Fibroblast of upper back skin (primary cell): Measurements from ENCODE around the gene AGFG2.
"Not testable (repeated sequence)": the region's sequence is repeated elsewhere in the genome, so short reads cannot be mapped to it uniquely, and the experiment has no call there.

Source experiments
- DNase-seq: peaks from one replicate; pipeline ENCODE4 v3.0.0-alpha.2; 2013

The AGFG2 gene, protein sequence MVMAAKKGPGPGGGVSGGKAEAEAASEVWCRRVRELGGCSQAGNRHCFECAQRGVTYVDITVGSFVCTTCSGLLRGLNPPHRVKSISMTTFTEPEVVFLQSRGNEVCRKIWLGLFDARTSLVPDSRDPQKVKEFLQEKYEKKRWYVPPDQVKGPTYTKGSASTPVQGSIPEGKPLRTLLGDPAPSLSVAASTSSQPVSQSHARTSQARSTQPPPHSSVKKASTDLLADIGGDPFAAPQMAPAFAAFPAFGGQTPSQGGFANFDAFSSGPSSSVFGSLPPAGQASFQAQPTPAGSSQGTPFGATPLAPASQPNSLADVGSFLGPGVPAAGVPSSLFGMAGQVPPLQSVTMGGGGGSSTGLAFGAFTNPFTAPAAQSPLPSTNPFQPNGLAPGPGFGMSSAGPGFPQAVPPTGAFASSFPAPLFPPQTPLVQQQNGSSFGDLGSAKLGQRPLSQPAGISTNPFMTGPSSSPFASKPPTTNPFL

DNA sequence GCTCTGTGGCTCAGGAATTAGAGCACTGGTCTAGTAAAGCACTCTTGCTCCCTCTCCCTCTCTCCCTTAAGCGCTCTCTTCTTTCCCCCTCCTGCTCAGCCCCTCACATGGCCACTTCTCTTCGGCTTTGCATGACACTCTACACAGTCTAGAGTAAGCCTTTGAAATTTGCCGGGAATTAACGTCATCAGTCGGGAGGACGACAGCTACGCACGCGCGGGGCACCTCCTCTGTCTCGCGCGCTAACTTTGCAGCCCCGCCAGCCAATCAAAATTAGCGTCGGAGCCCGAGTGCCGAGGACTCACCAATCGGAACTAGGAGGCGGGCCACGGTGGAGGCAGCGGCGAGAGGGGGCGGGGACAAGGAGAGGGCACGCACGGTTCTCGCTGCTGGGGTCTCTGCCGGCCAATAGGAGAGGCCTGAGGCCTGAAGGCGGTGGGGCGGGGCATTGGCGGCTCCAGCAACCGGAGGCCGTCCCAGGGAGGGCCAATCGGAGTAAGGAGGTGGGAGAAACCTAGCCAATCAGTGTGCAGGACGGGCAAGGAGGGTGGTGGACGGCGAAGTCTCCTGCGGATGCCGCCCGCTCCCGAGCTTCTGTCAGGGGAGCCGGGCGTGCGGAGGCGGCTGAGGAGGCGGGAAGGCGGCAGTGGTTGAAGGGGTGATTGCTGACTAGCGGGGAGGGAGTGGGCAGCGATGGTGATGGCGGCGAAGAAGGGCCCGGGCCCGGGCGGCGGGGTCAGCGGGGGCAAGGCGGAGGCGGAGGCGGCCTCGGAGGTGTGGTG is at the start of gene AGFG2:
TSS of gene AGFG2 (plus strand) at position 550 of the 782 bp plus-strand sequence. CDS start at position 694, 144 bp downstream.
- DNase-seq, result peak; percentile 100

GRCh38 chr7:100489824-100490223 is 49.2 kb upstream of the AGFG2 start:
- peak; percentile 94 for DNase-seq

DNA sequence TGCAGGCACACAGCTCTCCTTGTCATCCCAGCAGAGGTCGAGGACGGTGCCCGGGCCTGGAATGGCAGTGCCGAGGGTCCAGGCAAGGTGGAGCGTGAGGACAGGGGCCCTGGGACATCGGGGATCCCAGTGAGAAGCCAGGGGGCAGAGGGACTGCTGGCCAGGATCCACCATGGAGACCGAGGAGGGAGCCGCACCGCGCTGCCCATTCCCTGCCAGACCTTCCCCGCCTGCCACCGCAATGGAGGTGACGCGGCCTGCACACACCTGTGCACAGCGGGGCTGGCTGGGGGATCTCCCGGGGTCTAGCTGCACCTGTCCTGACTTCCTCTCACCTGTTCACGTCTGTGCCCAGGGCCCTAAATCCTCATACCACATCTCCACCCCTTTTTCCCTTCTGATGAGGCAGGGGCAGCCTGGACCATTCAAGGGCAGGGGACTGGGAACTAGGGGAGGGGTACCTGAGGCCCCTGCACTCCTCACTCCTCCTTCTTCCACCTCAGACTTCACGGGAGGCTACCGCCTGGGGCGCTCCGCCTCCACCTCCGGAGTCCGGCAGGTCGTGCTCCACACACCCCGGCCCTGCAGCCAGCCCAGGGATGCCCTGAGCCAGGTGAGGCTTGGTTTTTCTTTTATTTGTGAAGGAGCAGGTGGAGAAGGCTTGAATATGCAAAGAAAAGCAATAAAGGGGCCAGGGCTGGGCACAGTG is 48.4 kb upstream of the AGFG2 start:
- DNase-seq, result no peak

GRCh38 chr7:100491192-100491578 is 47.8 kb upstream of the AGFG2 start:
- DNase-seq, result no peak

GRCh38 chr7:100492738-100493475 is 46.1 kb upstream of the AGFG2 start:
- DNase-seq, result no peak

DNA sequence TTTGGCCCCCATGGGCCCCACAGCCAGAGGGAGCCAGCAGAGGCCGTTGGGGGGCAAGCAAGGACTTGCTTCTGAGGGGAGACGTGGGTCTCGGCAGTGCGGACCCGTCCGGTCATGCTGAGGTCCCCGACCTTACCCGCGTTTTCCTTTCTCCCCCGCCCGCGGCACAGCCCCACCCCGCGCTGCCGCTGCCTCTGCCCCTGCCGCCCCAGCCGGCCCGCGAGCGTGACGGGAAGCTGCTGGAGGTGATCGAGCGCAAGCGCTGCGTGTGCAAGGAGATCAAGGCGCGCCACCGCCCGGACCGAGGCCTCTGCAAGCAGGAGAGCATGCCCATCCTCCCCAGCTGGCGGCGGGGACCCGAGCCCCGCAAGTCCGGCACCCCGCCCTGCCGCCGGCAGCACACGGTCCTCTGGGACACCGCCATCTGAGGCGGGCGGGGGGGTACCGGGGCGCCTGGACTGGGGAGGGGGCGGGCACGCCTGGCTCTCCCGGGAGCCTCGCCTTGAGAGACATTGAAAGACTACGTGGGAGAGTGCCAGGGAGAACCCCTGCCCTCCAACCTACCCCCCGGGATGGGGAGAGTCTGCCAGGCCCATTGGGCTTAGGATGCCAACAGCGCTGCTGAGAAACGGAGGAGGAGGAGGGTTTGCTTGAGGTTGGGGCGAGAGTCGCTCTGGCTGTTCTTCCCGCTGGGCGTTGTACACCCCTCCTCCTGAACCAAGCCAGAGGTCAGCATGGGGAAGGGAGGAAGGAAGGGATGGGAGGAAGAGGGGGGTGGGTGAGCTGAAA is 45.3 kb upstream of the AGFG2 start:
- DNase-seq, result no peak

GRCh38 chr7:100496509-100496908 is 42.5 kb upstream of the AGFG2 start:
- DNase-seq, result no peak

DNA sequence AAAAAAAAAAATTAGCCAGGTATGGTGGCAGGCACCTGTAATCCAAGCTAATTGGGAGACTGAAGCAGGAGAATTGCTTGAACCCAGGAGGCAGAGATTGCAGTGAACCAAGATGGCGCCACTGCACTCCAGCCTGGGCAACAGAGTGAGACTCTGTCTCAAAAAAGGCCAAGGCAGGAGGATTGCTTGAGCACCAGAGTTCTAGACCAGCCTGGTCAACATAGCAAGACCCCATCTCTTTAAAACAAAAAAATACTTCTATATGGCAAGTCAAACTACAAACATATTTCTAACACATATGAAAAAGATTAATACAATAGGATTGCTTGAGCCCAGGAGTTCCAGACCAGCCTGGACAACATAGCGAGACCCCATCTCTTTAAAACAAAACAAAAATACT is 38.3 kb upstream of the AGFG2 start:
- DNase-seq, result not testable (repeated sequence)

DNA sequence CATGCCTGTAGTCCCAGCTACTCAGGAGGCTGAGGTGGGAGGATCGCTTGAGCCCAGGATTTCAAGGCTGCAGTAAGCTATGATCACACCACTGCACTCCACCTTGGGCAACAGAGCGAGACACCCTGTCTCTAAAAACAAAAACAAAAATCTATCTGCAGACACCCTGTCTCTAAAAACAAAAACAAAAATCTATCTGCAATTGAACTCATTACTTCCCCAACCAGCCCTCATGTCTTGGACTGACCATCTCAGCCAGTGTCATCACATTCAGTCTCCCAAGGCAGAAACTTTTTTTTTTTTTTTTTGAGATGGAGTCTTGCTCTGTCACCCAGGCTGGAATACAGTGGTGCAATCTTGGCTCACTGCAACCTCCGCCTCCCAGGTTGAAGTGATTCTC is 35.0 kb upstream of the AGFG2 start:
- DNase-seq, result not testable (repeated sequence)

DNA sequence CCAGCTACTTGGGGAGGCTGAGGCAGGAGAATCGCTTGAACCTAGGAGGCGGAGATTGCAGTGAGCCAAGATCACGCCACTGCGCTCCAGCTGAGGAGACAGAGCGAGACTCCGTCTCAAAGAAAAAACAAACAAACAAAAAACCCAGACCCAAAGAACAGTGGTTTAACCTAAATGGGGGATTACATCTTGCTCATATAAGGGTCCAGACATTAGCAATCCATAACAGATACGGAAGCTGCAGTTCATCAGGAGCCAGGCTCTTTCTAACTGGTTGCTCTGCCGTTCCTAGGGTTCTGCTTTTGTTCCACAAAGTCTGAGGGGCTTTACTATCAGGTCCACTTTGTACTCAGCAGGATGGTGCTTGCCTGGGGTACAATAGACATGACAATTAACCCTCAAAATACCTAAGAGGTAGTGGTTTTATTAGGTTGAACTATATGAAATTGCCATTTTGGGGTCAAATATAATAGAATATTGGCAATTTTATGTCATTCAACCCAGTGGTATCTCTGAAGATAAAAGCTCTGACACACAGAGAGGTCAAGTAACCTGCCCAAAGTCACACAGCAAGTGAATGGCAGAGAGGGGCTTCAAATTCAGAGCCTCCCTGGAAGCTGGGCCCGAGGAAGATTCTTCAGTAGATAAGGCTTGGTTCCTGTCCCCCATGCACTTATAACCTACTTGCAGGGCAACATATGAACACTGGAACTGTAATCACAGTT is 34.0 kb upstream of the AGFG2 start:
- DNase-seq, result no peak

DNA sequence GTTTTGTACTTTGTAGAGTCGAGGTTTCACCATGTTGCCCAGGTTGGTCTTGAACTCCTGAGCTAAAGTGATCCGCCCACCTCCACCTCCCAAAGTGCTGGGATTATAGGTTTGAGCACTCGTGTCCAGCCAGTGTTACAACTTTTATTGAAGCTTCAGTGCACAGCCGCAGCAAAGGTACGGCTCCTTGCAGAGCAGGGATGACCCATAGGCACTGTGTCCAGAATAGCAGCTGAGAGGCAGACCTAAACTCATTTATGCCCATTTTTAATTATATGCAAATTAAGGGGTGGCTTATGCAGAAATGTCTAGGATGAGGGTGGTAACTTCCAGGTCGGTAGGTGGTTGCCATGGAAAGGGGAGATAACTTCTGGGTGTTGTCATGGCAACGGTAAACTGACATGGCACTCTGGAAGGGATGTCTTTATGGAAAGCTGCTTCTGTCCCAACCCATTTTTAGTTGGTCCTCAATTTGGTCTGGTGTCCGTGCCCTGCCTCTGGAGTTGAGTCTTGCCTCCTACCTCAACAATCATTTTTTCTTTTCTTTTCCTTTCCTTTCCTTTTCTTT is 32.6 kb upstream of the AGFG2 start:
- no peak for DNase-seq

GRCh38 chr7:100509231-100509630 is 29.8 kb upstream of the AGFG2 start:
- peak; percentile 95 for DNase-seq

DNA sequence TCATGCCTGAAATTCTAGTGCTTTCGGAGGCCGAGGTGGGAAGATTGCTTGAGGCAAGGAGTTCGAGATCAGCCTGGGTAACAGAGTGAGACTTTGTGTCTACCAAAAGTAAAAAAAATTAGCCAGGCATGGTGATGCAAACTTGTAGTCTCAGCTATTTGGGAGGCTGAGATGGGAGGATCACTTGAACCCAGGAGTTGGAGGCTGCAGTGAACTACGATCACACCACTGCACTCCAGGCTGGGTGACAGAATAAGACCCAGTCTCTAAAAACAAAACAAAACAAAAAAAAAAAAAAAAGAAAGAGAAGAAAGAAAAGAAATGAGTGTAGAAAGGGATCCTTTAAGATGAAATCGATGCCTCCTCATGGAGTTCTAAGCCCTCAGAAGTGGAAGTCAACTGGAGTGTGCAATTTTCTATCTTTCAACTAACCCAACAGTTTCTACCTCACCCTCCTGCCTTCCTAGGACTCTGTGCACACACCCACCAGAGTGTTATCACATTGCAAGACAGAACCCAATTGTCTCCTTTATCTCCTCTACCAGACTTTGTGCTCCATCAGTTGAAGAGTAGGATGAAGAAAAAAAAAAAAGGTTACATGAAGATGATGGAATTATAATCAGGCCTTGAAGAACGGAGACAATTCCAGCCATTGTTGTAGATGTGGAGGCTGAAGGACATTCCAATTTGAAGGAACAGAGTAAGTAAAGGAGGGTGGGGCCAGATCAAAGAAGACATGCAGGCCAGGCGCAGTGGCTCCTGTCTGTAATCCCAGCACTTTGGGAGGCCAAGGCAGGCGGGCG is 28.4 kb upstream of the AGFG2 start:
- no peak for DNase-seq

- no peak for DNase-seq
These were observed 25.7 kb upstream of the AGFG2 start for GRCh38 chr7:100513212-100513810.

GRCh38 chr7:100515072-100515532 is 23.9 kb upstream of the AGFG2 start:
- DNase-seq, result peak; percentile 93

DNA sequence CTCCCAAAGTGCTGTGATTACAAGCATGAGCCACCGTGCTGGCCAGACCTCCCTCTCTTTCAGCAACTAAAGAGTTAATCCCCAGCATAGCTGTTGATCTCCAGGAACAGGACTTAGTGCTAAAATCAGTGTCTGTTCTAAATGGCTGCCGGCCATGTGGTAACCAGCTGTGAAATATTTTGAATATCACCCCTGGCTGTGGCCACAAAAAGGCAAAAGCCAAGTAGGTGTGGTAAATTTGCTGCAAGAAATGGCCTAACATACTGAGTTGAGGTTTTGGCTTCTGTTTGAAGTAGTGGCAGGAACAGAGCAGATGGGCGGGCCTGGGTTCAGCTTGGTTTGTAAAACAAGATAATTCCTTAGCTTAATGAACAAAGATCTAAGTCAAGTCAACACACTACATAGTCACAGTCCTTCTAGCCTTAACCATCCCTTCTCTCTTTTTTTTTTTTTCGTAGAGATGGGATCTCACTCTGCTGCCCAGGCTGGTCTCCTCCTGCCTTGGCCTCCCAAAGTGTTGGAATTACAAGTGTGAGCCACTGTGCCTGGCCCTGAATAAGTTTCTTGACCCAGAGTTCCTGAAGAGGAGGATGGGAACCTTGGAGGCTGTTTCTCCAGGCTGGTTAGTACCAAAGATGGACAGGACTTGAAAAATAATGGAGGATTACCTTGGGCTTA is 22.7 kb upstream of the AGFG2 start:
- DNase-seq, result peak; percentile 99

- no peak for DNase-seq
These were observed 21.7 kb upstream of the AGFG2 start for GRCh38 chr7:100517305-100517704.

DNA sequence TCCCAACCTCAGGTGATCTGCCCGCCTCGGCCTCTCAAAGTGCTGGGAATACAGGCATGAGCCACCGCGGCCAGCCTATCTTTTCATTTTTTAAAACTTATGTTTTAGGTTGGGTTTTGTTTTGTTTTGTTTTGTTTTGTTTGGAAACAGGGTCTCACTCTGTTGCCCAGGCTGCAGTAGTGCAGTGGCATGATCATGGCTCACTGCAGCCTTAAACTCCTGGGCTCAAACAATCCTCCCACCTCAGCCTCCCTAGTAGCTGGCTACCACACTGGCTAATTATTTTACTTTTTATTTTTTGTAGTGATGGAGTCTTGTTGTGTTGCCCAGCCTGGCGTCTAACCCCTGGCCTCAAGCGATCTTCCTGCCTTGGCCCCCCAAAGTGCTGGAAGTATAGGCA is 19.4 kb upstream of the AGFG2 start:
- no peak for DNase-seq

- DNase-seq, result no peak
These were observed 18.9 kb upstream of the AGFG2 start for GRCh38 chr7:100520138-100520537.
